Fibroblast of skin of right quadriceps (primary cell): ENCODE measurements around the gene HPCAL1.

Source experiments
- DNase-seq: peaks from one replicate; pipeline ENCODE4 v3.0.0-alpha.2; 2013

HPCAL1 gene

DNA sequence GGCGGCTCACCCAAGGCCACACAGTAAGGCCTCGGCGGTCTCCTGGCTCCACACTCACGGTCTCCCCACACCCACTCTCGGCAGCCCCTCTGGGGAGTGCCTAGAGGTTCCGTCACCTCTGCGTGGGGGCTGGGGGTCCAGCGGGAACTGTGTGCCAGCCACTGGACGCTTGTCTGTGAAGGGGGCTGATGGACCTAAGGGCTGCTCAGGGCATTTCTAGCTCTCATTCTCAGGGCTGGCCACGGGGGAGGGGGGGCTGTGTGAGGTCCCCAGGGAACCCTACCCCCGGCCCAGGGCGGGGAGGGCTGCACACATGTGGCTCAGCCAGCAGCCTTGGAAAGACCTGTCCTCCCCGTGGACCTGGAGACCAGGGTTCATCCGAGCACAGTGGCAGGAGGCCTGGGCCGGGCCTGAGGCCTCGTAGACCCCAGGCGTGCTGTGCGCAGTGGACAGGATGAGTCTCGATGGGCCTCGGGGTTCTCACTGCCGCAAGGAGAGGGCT is 172.6 kb downstream of the HPCAL1 start:
- no peak for DNase-seq

DNA sequence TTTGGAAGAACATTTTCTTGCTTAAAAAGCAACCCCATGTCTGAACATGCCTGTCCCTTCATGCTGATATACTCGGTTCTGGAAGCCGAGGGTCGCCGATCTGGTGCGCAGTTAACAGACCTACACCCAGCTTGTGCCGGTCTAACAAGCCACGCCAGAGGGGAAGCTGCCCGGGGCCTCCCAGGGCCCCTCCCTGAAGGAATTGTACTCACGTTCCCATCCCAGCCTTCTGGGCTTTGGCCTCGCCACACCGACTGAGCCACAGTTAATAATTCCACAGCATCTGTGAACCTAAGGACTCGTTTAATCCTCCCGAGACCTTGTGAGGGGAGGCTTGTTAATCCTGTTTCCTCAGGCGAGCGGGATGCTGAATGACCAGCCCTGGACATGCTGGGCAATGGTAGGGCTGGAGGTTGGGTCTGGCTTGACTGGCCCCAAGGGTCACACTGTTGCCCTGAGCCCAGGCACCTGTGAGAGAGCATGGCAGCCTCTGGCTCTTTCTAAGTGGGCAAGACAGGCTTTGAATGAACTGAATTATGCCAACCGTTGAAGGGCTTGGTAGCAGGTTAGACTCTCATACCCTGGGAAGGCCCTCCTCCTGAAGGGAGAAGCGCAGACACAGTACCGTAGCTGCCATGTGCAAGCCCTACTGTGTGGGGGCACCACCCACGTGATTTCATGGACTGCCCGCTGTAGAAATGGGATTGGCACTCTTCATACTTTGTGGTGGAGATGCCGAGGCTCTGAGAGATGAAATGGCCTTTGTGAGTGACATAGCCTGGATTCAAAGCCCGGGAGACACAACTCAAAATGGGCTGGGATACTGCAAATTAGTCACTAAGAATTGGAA is 173.3 kb downstream of the HPCAL1 start:
- DNase-seq: no peak

DNA sequence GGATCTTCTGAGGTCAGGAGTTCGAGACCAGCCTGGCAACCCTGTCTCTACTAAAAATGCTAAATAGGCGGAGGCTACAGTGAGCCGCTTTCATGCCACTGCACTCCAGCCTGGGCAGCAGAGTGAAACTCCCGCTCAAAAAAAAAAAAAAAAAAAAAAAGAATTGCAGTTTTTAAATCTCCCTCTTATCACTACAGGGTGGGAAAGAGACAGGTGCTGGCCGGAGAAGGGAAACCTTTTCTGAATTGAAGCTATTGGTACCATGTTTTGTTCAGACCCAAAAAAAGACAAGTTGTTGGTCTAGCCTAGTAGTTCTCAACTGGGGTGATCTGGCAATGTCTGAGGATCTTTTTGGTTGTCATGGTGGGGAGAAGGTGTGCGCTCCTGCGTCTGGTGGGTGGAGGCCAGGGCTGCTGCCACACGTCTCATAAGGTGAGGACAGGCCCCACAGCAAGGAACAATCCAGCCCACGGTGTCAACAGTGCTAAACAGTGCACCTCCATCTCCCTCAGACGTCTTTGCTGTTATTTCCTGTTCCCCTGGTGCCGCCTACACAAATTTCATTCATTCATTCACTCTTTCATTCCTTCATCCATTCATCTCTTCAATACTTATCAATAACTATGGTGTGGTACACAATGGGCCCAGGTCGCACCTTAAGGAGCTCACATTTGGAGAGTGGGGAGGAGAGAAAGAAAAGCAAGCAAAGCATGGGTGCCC is 174.2 kb downstream of the HPCAL1 start:
- no peak for DNase-seq
